NCI-H1694 (cell line): ENCODE data around the gene PRRT1.
"Not testable (repeated sequence)": the region's sequence is repeated elsewhere in the genome, so short reads cannot be mapped to it uniquely, and the experiment has no call there.

Experiments
- DNase-seq: peaks from one replicate; lab custom pipeline; 2025; lab: John Stamatoyannopoulos, UW

PRRT1 gene

DNA sequence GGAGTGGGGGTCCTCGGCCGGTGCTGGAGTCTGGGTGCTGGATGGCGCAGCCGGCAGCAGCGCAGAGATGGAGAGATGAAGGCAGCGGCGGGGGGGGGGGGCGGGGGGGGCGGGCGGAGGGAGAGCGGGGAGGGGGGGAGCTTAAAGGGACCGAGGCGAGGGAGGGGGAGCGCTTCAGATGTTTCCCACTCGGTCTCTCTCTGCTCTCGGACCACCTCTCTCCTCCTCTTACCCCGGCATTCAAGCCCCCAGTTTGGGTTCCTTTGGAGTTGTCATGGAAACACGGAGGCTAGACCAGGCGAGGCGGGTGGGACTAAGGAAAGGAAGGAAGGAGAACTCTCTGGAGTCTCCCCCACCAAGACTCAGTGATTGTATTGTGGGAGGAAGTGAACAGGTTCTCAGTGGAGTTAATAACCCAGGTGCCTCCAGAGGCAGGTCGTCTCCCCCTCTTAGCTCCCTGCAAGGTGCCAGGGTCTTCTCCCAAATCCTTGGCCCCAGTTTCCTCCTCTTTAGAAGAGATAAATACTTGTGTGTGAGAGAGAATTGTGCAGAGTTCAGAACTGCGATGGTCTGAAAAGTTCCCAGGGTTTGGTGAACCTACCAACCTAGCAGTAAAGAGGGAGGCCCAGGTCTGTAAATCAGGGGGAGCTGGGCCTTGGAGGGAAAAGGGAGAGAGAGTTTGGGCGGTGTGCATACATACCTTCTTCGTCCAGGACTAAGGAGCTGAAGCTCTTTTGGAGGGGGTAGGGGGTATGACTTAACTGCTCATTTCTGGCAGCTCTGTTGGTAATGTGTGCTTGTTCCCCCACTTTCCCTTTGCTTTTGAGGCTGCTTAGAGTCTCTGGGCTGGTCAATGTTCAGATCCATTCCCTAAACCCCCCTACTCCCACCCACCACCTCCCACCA, at the start of gene PRRT1:
Gene PRRT1, minus strand, starts transcription at position 77 of the 906 bp plus-strand sequence. CDS start 112 bp downstream, outside the sequence.
- DNase-seq = no peak

GRCh38 chr6:32200711-32201475, 49.2 kb upstream of the PRRT1 start:
- no peak for DNase-seq

GRCh38 chr6:32198866-32199265, 47.1 kb upstream of the PRRT1 start:
- no peak for DNase-seq

- no peak for DNase-seq
Observed at GRCh38 chr6:32198345-32198696, 46.6 kb upstream of the PRRT1 start.

DNA sequence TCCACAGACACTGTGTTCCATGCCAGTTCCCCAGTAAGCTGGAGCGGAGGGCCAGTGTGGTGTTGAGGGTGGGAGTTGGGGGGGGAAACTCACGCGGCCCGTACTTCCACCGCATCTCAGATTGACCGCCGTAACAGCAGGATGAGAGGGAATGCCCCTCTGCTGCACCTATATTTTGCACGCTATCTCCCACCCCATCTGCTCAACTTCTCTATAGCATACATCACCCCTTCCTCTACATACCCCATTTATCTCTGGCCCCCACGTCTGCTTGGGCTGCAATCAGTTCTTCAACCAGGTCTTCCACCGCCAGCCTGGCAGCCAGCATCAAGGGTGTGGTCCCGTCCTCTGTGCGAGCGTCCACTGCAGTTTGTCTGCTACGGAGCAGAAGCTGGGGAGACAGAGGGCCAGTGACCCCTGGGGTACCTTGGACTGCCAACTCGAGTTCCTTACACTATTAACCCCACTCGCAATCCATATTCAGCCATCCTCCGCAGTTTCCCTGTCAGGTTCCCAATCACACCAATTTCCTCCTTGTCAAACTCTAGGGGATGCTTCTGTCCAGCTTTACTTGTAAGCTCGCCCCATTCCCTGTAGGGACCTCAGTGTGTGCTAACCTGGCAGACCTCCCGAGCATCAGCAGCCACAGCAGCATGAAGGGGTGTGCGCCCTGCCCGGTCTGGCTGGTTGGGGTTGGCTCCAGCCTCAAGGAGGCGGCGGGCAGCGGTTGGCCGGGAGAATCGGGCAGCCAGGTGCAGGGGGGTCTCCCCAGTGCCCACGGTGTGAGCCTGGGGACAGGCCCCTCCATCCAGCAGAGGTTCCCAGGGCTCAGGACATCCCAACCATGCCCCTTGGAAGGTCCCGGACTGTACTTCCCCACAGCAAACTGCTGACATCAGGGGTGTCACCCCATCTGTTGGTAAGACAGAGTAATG, 45.2 kb upstream of the PRRT1 start:
- DNase-seq = no peak

GRCh38 chr6:32195902-32196681, 44.4 kb upstream of the PRRT1 start:
- peak; percentile 22 for DNase-seq

- peak; percentile 95 for DNase-seq
Observed at GRCh38 chr6:32195652-32195901, 43.8 kb upstream of the PRRT1 start.

DNA sequence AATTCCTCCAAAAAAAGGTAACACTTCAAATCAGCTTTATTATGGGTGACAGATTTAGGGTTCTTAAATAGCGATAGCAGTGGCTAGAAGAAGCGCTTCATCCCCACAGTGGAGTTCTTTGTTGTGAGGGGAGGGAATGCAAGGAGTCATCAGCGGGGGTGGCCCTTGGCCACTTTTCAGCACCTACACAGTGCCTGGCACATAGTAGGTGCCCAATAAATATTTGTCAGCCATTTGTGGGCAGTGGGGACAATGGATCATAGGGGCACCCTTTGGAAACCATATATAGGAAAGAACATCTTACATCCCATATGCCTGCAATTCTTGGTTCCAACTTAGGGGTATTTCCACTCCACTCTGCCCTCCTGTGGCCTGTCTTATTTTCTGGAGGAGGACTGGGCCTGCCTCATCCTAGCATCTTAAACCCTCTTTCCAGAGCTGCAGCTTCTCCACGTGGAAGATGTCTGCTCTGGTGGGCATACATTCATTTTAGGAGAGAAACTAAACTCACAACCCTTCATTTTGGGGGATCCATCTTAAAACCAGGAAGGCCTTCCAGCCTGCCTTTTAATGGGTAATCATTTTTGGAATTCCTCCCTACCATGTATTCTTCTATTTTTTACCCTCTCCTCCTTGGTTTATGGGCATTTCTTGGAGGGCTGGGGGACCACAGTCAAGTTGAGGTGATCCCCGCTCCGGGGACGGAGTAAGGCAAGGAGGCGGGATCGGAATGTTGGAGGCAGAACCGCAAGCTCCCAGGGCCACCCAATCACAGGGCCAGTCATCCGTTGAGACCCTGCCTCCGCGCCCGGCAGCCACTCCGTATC, 43.3 kb upstream of the PRRT1 start:
- no peak for DNase-seq

DNA sequence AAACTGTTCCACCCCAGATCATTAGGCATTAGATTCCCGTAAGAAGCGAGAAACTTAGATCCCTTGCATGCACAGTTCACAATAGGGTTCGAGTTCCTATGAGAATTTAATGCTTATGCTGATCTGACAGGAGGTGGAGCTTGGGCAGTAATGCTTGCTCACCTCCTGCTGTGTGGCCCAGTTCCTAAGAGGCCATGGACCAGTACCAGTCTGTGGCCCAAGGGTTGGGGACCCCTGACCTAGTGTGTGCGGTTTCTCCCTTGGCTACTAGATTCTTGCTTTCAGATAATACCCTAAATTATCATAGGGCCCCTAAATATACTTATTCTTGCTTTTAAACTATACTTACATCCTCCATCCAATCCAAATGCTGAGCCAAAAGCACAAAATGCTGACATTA, 42.6 kb upstream of the PRRT1 start:
- DNase-seq = no peak

DNA sequence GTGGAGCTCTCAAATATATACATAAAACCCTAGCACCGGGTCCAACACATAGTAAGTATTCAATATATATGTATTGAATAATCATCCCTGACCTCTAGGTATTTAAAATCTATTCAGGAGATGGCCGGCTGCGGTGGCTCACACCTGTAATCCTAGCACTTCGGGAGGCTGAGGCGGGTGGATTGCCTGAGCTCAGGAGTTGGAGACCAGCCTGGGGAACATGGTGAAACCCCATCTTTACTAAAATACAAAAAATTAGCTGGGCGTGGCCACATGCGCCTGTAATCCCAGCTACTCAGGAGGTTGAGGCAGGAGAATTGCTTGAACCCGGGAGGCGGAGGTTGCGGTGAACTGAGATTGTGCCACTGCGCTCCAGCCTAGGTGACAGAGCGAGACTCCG, 41.4 kb upstream of the PRRT1 start:
- not testable (repeated sequence) for DNase-seq

DNA sequence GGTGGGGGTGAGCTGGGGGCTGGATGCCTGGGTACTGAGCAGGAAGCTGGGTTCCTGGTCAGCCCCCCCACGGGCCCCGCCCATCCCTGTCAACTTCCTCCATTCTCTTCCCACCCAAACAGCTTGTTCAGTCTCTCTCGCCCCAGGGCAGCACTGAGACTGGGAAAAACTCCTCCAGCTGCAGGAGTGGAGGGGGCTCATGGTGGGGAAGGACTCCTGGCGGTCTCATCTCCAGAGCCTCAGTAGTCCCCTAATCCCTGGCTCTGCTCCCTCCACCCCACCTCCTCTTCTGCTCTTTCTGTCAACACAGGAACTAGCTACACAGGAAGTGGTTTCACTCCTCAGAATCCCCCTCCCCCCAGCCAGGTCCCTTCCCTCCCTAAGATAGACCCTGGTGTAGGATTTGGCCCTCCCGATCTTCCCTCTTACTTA, 40.9 kb upstream of the PRRT1 start, which contains the start of gene GPSM3:
Gene GPSM3, minus strand, starts transcription at position 36 of the 432 bp plus-strand sequence. CDS start 130 bp downstream, outside the sequence.
- no peak for DNase-seq

GRCh38 chr6:32191696-32192607, 40.2 kb upstream of the PRRT1 start:
- no peak for DNase-seq

- DNase-seq = no peak
Observed at GRCh38 chr6:32190911-32191677, 39.4 kb upstream of the PRRT1 start.

- DNase-seq = peak; percentile 58
Observed at GRCh38 chr6:32190054-32190851, 38.5 kb upstream of the PRRT1 start, which contains the start of gene PBX2. PBX2 (minus strand) TSS chr6:32190202; CDS start chr6:32189915, 287 bp downstream.

GRCh38 chr6:32189742-32190053, 38.0 kb upstream of the PRRT1 start:
- no peak for DNase-seq

DNA sequence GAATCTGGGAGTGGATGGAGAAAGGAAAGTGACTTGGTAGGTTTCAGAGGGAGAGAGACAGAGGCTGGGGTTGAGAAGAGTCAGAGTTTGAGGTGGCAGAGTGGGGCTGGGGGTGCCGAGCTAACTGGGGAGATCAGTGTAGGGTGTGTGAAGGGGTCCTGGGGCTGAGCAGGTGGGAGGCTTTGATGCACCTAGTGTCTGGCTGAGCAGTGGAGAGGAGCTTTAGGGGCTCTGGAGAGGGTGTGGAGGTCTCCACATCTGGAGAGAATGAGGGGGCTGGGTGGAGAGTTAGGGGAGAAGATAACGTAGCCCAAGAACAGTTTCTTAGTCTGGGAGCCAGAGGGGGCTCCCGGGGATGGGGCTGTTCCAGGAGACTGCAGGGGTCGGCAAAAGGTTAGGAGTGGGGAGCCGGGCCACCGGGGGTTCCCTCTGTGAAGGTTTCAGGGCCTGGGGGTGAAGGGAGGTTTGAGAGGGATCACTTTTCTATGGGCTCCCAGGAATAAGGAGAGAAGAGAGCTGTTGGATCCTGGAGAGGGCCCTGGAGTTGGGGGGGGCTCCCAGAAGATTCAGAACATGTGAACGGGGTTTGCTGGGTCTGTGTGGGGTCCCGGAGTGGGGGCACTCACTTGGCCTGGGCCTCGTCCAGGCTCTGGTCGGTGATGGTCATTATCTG, 37.5 kb upstream of the PRRT1 start:
- no peak for DNase-seq

- no peak for DNase-seq
Observed at GRCh38 chr6:32188381-32189068, 36.8 kb upstream of the PRRT1 start.
